ENCODE data around the gene TSPO. TPM values are rescaled to one million over a fixed set of nuclear protein-coding genes. Genes with fewer than 3 reads are reported as not detected.

TSPO gene
- total and polyA plus RNA-seq, 2 experiments from 2014 or later: 34.6 to 44.7 TPM

- H3F3A ChIP-seq (replicated peaks; ENCODE audit: low read depth): no peaks in the 10 kb centered on the region
- no peak overlapping the region for H3K4me3 Mint-ChIP-seq
- H3K27ac Mint-ChIP-seq: no peak overlapping the region
- H3K79me2 ChIP-seq (replicated peaks; ENCODE audit: insufficient read depth): no peaks in the 10 kb centered on the region
- no peaks in the 10 kb centered on the region for H3K9me2 ChIP-seq (ENCODE audit: insufficient read depth)
- TF ChIP-seq EZH2phosphoT487 (IDR thresholded peaks at IDR 0.05; ENCODE audit: unreplicated experiment): no peak
- TF ChIP-seq CTCF (conservative IDR thresholded peaks at IDR 0.05; ENCODE audit: low read depth in 2 of 2): no peak
- no peak for TF ChIP-seq POLR2AphosphoS5 (IDR thresholded peaks at IDR 0.05; ENCODE audit: low read depth)
- peaks cover 3% of the 10 kb centered on the region; the same call in 1 of the 2 replicates for H3K4me1 ChIP-seq (ENCODE audit: insufficient read depth)
- H3K27ac ChIP-seq (ENCODE audit: low read depth): no peak overlapping the region
- H3K27me3 ChIP-seq (ENCODE audit: insufficient read depth): no peaks in the 10 kb centered on the region
- ATAC-seq (no peak), DNase-seq (ENCODE audit: low spot score) (no peak)
- H3K4me3 ChIP-seq: no peak overlapping the region
- H3K9me3 Mint-ChIP-seq: no peaks in the 10 kb centered on the region
- H3K27me3 Mint-ChIP-seq (ENCODE audit: insufficient read depth, low read depth, poor library complexity): peaks cover 15% of the 10 kb centered on the region
- no peak overlapping the region for H2AFZ ChIP-seq
- H4K20me1 ChIP-seq (replicated peaks; ENCODE audit: insufficient read depth): no peaks in the 10 kb centered on the region
- no peaks in the 10 kb centered on the region for H3K36me3 ChIP-seq (ENCODE audit: insufficient read depth)
- H3K36me3 Mint-ChIP-seq (ENCODE audit: low read depth): no peaks in the 10 kb centered on the region
- no peak overlapping the region for H3K4me2 ChIP-seq
- H3K4me1 Mint-ChIP-seq: peaks cover 8% of the 10 kb centered on the region; the same call in 2 of the 3 replicates
These were observed 56.7 kb downstream of the TSPO start for GRCh38 chr22:43207849-43208702.

GRCh38 chr22:43208703-43209522, 57.6 kb downstream of the TSPO start:
- Mint-ChIP-seq H3K36me3 (ENCODE audit: low read depth) (no peaks in the 10 kb centered on the region), H3K27ac (no peak overlapping the region), H3K4me3 (no peak overlapping the region), H3K9me3 (no peaks in the 10 kb centered on the region), H3K4me1 (peaks cover 11% of the 10 kb centered on the region), H3K27me3 (ENCODE audit: insufficient read depth, low read depth, poor library complexity) (peaks cover 17% of the 10 kb centered on the region)
- Histone ChIP-seq H3K4me1 (ENCODE audit: insufficient read depth) (peaks cover 4% of the 10 kb centered on the region; the same call in 1 of the 2 replicates), H3K36me3 (ENCODE audit: insufficient read depth) (no peaks in the 10 kb centered on the region), H2AFZ (no peak overlapping the region), H3K27ac (ENCODE audit: low read depth) (no peak overlapping the region), H3K4me3 (no peak overlapping the region), H3K4me2 (no peak overlapping the region), H3F3A (replicated peaks; ENCODE audit: low read depth) (0 out of 2 replicates have a peak, but pooled peaks cover 4% of the 10 kb centered on the region), H4K20me1 (replicated peaks; ENCODE audit: insufficient read depth) (no peaks in the 10 kb centered on the region), H3K9me2 (ENCODE audit: insufficient read depth) (no peaks in the 10 kb centered on the region), H3K27me3 (ENCODE audit: insufficient read depth) (no peaks in the 10 kb centered on the region), H3K79me2 (replicated peaks; ENCODE audit: insufficient read depth) (no peaks in the 10 kb centered on the region)
- no peak for TF ChIP-seq CREB1 (CRISPR knock-in tag; IDR thresholded peaks at IDR 0.05; ENCODE audit: low read depth)
- ATAC-seq: no peak
- no peak for DNase-seq (ENCODE audit: low spot score)

GRCh38 chr22:43209523-43209890, 58.1 kb downstream of the TSPO start:
- peaks cover 11% of the 10 kb centered on the region for H3K4me1 Mint-ChIP-seq
- H3K4me3 ChIP-seq: no peak overlapping the region
- no peaks in the 10 kb centered on the region for H3K36me3 Mint-ChIP-seq (ENCODE audit: low read depth)
- peaks cover 4% of the 10 kb centered on the region; the same call in 1 of the 2 replicates for H3K4me1 ChIP-seq (ENCODE audit: insufficient read depth)
- H3K79me2 ChIP-seq (replicated peaks; ENCODE audit: insufficient read depth): no peaks in the 10 kb centered on the region
- ATAC-seq (no peak), DNase-seq (ENCODE audit: low spot score) (no peak)
- H3K9me3 Mint-ChIP-seq: no peaks in the 10 kb centered on the region
- H3K9me2 ChIP-seq (ENCODE audit: insufficient read depth): no peaks in the 10 kb centered on the region
- H3K4me3 Mint-ChIP-seq: no peak overlapping the region
- no peak overlapping the region for H2AFZ ChIP-seq
- H4K20me1 ChIP-seq (replicated peaks; ENCODE audit: insufficient read depth): no peaks in the 10 kb centered on the region
- H3K36me3 ChIP-seq (ENCODE audit: insufficient read depth): no peaks in the 10 kb centered on the region
- peaks cover 17% of the 10 kb centered on the region for H3K27me3 Mint-ChIP-seq (ENCODE audit: insufficient read depth, low read depth, poor library complexity)
- 0 out of 2 replicates have a peak, but pooled peaks cover 4% of the 10 kb centered on the region for H3F3A ChIP-seq (replicated peaks; ENCODE audit: low read depth)
- H3K27ac Mint-ChIP-seq: no peak overlapping the region
- no peak overlapping the region for H3K27ac ChIP-seq (ENCODE audit: low read depth)
- no peaks in the 10 kb centered on the region for H3K27me3 ChIP-seq (ENCODE audit: insufficient read depth)
- H3K4me2 ChIP-seq: no peak overlapping the region
- TF ChIP-seq CREB1 (CRISPR knock-in tag; IDR thresholded peaks at IDR 0.05; ENCODE audit: low read depth) (no peak), STAT1 (IDR thresholded peaks at IDR 0.05; ENCODE audit: unreplicated experiment) (no peak), ZNF462 (CRISPR knock-in tag; IDR thresholded peaks at IDR 0.05) (no peak)
